ENCODE data around the gene IER5.

Gene IER5

GRCh38 chr1:181077576-181078242 lies 10.8 kb upstream of the IER5 start:
- DNase-seq (ENCODE audit: low read depth) = no peak

GRCh38 chr1:181079382-181079781 lies 9.1 kb upstream of the IER5 start:
- DNase-seq (ENCODE audit: low read depth) = no peak

DNA sequence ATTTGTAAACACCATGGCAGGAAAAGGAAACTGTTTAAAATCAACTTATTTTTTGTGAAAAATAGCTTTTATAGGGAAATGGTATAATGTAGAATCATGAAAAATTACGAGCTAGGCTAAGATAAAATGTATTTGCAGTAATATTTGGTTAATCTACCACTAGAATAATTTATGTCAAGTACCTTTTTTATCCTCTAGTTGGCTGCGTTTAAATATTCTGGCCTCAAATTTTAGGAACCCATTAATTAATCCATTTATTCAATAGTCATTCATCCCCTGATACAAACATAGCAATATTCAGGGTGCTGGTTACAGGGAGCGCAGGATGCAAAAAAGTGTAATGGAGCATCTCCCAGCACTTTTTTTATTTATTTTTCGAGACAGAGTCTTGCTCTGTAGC lies 8.6 kb upstream of the IER5 start:
- DNase-seq (ENCODE audit: low read depth) = no peak

GRCh38 chr1:181080556-181080955 lies 7.9 kb upstream of the IER5 start:
- no peak for DNase-seq (ENCODE audit: low read depth)

DNA sequence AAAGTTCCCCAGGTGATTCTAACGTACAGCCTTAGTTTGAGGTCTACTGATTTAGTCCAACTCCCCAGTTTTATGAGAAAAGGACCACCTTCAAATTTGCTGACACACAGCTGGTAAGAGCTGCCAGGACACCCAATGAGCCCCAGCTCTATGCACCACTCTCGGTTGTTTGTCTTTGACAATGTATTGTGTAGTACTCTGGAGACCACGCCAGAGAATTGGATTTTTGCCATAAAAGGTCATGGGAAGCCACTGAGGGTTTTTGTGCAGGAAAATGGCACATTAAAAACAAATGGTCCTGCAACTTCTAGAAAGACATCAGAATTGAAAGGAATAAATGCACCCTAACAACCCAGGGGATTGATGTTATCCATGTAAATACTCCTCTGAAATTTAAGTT lies 7.1 kb upstream of the IER5 start:
- DNase-seq (ENCODE audit: low read depth) = no peak

DNA sequence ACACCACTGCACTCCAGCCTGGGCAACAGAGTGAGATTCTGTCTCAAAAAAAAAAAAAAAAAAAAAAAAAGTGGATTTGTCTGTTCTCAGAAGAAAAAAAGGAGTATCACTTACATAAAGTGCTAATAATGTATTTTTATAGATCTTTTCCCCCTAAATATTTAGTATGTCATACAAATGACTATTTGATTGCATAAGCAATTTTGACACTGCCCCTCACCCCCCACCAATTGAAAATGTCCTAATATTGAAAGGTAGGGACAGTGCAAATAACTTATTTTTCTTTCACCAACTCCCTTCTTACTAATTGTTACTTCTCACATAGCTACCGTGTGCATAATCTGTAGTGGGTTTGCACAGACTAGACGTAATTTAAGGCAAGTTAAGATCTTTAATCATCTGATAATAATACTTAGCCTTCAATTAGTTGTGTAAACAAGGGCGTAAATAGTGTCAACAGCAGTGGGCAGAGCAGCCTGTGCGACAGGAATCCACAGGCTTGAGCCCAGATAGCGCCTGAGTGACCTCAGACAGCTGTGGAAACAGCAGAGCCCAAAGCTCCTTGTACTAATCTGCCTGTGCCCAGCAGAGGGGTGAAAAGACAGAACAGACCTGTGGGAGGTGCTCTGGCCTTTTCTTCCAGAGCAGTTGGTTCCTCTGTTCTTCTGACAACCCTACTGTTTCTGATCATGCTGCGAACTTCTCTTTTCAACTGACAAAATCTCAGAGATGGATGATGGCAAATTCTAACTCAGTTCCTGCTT lies 4.5 kb upstream of the IER5 start:
- DNase-seq (ENCODE audit: low read depth) = peak; percentile 20

DNA sequence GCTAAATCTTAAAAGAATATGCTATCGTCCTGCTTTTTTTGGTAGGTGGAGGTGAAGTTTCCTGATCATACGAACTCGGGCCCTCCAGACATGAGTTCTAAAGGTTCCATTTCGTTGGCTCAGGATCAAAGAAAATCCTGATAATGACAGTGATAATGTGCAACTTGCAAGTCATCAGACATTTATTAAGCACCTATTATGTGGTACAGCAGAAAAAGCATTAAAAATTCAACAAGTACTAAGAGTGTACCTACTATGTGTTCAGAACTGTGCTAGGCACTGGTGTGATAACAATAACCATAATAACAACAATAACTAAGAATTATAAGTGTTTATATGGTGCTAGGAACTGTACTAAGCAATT lies 3.9 kb upstream of the IER5 start:
- DNase-seq (ENCODE audit: low read depth) = no peak

GRCh38 chr1:181086091-181086490 lies 2.4 kb upstream of the IER5 start:
- DNase-seq (ENCODE audit: low read depth) = no peak

DNA sequence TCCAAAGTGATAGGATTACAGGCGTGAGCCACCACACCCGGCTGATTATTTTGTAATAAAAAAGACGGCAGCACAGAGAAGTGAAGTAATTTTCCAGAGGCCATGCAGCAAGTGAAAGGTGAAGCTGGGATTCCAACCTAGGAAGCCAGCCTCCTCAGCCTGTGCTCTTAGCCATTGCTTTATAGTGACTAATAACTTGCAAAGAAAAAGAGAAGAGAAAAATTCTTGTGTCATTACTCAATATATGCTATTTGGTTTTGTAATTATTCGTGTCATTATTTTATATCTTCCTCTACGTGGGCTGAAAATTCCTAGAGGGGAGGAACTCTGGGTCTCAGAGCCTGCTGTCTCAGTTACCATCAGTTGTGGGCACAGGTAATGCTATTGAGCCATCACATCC lies 1.6 kb upstream of the IER5 start:
- no peak for DNase-seq (ENCODE audit: low read depth)

- no peak for DNase-seq (ENCODE audit: low read depth)
Observed at GRCh38 chr1:181087400-181087901, 1.0 kb upstream of the IER5 start.

DNA sequence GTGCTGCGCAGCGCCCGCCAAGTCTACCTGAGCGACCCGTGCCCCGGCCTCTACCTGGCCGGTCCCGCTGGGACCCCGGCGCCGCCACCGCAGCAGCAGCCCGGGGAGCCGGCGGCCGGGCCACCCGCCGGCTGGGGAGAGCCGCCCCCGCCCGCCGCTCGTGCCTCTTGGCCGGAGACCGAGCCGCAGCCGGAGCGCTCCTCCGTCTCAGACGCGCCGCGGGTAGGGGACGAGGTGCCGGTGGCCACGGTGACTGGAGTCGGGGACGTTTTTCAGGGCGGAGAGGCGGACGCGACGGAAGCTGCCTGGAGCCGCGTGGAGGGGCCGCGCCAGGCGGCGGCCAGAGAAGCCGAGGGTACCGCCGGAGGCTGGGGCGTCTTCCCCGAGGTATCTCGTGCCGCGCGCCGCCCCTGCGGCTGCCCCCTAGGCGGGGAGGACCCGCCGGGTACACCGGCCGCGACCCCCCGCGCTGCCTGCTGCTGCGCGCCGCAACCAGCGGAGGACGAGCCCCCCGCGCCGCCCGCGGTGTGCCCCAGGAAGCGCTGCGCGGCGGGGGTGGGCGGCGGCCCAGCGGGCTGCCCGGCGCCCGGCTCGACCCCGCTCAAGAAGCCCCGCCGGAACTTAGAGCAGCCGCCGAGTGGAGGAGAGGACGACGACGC lies 646 bp downstream of the IER5 start:
- no peak for DNase-seq (ENCODE audit: low read depth)

DNA sequence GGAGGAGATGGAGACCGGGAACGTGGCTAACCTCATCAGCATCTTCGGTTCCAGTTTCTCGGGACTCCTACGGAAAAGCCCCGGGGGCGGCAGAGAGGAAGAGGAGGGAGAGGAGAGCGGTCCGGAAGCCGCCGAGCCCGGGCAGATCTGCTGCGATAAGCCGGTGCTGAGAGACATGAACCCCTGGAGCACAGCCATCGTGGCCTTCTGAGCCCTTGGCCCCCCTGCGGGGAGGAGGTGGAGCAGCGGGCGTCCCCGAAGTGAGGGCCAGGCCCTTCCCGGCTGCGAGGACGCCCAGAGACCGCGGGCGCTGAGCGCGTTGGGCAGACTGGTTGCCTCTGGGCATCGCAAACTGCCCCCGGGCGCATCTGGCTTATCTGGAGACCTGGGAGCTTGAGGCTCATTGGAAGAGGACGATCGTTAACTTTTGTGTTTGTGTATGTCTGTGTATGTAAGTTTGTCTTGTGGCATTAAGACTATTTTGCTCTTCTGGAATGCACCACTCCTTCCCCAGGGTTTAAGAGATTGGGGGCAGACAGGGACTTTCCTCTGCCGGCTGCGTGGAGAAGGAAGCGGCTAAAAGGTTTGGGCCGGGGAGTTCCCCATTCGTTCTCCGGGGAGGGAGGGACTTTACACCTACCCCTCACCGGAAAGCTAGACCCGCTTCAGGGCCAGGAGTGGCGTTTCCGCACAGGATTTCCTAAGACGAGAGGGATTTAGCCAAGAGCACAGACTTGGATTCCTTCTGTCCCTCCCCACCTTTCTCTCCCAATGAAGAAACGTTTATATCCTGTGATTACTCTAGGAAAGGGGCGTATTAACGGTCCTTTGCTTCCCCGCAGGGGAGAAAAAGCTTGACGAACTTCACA lies 1.4 kb downstream of the IER5 start:
- peak; percentile 72 for DNase-seq (ENCODE audit: low read depth)

DNA sequence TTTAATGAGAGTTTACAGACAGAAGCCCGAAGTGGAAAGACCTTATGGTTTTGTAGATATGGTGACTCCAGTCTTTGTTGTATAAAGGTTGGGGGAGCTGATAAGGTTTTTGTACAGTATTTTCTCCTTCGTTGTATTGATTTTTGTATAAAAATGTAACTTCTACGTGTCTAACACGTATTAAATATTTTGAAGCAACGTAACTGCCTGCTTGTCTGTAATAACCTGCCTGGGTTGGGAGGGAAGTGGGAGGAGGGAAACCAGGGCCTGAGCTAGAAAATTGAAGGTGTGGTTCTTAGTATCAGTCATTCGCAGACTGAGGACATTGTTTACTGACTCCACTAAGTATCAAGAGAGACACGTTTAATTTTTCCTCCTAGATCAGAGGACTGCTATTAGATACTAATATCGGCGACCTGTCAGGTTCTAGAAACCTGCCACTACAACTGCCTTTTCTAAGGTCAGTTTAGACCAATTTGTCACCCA lies 2.2 kb downstream of the IER5 start:
- peak; percentile 15 for DNase-seq (ENCODE audit: low read depth)

DNA sequence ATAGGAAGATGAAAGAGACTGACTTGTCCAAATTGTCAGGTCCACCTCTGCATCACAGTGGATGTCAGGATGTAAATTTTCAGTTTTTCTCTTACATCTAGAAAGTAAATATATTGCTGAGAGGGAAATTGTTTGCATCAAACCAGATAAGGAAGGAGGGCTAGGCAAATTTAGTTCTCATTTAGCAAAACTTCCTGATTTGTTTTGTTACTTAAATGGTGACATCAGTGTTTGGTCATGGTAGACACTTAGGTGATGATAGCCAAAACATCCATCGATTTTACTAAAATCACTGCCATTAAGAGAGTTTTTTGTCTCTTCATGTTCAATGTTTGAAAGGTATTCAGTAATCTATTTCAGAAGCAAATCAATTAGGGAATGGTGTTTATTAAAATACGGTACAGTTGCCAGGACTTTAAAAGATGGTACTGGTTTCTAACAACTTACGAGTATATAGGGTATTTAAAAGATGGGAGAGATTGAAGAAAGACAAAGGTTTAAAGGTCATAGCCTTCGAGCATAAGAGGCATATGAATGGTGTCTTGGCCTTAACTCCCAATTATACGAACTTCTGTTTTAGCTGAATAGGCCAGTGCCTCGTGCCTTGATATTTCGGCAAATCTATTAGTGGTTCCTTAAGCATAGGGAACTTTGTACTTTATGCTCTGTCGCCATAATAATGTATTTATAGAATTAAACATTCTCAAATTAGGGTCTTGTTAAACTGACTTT lies 3.0 kb downstream of the IER5 start:
- no peak for DNase-seq (ENCODE audit: low read depth)

- DNase-seq (ENCODE audit: low read depth) = no peak
Observed at GRCh38 chr1:181092056-181092455, 3.6 kb downstream of the IER5 start.

- DNase-seq (ENCODE audit: low read depth) = no peak
Observed at GRCh38 chr1:181092883-181093458, 4.5 kb downstream of the IER5 start.

DNA sequence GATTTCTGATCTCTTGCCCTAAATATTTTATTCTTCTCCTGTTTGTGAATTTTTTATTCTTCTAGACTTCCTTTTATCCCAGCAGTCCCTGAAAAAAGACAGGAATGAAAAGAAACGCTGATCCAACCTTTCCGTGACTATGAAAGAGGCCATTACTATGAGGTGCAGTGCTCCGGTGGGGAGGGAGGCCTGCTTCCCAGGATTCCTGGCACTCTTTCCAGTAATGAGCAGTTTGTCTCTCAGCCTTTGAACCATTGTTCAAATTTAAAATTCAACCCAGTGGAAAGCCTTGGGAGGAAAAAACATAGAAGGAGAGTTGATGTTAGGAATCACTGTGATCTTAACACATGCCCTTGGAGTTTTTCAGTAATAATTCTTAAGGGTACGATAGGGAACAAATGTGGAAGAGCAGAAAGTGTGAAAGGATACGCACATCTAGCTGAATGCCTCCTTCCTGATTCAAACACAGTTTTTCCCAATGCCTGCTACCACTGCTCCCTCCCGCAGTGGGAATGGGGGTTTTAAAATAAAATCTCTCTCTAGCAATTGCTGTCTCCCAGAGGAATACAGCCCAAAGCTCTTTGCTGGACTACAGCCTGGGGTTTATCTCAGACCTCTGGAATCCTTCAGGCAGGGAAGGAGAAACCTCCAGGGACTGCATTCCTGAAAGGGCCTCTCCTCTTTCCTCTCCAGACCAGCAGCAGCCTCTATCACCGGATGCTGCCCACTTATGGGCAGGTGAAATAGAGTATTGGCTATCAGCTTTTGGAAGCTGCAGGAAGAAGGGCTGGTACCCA lies 6.1 kb downstream of the IER5 start:
- DNase-seq (ENCODE audit: low read depth) = no peak

DNA sequence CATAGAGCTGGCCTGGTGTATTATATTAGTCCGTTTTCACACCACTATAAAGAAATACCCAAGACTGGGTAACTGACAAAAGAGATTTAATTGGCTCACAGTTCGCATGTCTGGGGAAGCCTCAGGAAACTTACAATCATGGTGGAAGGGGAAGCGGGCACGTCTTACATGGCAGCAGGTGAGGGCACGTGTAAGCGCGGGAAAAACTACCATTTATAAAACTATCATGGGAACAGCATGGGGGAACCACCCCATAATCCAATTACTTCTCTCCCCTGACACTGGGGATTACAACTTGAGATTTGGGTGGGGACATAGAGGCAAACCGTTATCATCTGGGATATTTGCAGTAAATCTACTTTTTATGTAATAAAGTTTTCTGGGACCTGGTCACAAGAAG lies 6.8 kb downstream of the IER5 start:
- DNase-seq (ENCODE audit: low read depth) = no peak

DNA sequence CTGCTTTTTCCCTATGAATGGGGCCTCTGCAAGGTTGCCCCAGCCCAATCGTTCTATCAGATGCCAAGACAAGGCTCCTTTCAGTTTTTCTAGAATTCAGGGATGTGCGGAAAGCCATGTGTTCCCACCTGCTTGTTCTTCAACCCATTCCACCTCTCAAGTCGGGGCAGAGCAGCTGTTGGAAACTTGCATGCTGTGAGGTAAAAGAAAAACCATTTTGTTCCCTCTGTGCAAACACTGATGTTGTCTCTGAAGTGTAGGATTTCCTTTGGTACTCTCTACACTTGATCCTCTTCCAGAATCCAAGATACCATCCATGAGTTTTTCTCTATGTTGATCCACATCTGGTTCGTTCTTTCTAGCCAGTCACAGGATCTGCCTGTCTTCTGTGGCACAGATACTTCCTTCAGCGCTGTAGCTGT lies 7.3 kb downstream of the IER5 start:
- DNase-seq (ENCODE audit: low read depth) = no peak

DNA sequence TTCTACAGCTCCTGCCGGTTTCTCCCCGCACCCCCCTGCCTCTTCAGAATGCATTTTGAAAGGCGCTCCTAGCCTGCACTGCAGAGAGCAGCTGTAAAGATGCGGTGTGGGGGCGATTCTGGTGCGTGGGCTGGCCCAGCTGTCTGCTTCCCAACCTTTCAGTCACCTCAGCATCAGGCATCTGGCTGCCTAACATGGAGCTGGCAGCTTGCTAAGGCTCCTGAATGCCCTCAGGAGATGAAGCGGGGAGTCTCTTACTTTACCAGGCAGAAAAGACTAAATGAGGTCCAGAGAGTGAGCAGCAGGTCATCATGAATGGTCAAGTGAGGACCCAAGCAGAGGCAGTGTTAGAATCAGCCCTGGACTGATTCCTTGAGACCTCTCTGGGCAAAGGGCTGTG lies 8.7 kb downstream of the IER5 start:
- no peak for DNase-seq (ENCODE audit: low read depth)

Measured in activated T-helper 9 cell treated with anti-CD3 and anti-CD28 coated beads, Interleukin-2, amount 50 U/mL, for 16 hours (primary cell).